Measurements from ENCODE around the gene NLGN1.
A peak's percentile ranks its signal among the peaks of the same experiment; 100 is the strongest.

NLGN1 gene

DNA sequence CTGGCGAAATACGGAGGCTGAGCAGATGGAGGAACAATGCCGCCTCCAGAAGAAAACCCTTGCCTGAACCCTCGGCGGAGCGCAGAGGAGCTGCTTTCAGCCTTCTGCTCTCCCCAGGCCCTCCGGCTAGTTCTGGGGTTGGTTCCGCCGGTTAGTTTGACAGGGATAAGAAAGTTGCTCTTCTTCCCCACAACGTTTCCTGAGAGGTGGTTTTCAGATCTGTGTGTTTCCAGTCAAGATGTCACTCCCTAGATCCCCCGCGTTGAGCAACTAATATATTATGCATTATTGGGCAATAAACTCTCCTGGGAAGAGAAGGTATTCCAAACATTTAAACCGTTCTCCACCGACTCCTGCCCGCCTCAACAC, 551 bp downstream of the NLGN1 start:
- Histone ChIP-seq H3K27ac (ENCODE audit: low read depth, low read length) (peak overlapping the region; percentile 36), H3K9me3 (ENCODE audit: control insufficient read depth, insufficient read depth, low read length) (no peaks in the 10 kb centered on the region), H3K27me3 (ENCODE audit: control insufficient read depth, insufficient read depth, low read length) (peaks cover 35% of the 10 kb centered on the region), H3K4me3 (ENCODE audit: low read depth, low read length) (peak overlapping the region; percentile 83), H3K4me1 (ENCODE audit: control insufficient read depth, insufficient read depth, low read length) (peaks cover 22% of the 10 kb centered on the region; the same call in 1 of the 2 replicates), H3K9ac (ENCODE audit: low read depth, low read length) (peak overlapping the region; percentile 44; the same call in 1 of the 2 replicates), H3K36me3 (ENCODE audit: control insufficient read depth, insufficient read depth, low read length) (no peaks in the 10 kb centered on the region)

DNA sequence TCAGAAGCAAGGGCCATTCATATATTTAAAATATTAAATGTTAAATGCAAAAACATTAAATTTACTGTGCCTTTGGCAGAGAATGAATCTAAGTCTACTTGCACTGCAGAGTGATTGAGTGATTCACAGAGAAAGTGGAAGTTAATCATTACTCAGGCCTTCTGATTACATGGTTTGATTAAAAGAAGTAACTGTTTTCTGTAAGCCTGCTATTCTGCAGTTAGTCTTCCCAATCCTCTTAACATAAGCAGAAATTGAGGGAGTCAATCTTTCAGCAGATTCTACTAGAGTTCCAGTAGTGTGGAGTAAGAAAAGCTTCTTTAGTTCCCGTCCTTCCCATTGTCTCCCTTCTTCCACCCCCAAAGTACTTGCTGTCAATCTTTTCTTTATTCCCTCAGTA, 1.5 kb downstream of the NLGN1 start:
- H3K27ac ChIP-seq (ENCODE audit: low read depth, low read length) = peak overlapping the region; percentile 11
- no peak overlapping the region for H3K9ac ChIP-seq (ENCODE audit: low read depth, low read length)
- peaks cover 22% of the 10 kb centered on the region; the same call in 1 of the 2 replicates for H3K4me1 ChIP-seq (ENCODE audit: control insufficient read depth, insufficient read depth, low read length)
- H3K36me3 ChIP-seq (ENCODE audit: control insufficient read depth, insufficient read depth, low read length) = no peaks in the 10 kb centered on the region
- H3K27me3 ChIP-seq (ENCODE audit: control insufficient read depth, insufficient read depth, low read length) = peaks cover 29% of the 10 kb centered on the region
- H3K4me3 ChIP-seq (ENCODE audit: low read depth, low read length) = no peak overlapping the region; the same call in 1 of the 2 replicates
- H3K9me3 ChIP-seq (ENCODE audit: control insufficient read depth, insufficient read depth, low read length) = no peaks in the 10 kb centered on the region

DNA sequence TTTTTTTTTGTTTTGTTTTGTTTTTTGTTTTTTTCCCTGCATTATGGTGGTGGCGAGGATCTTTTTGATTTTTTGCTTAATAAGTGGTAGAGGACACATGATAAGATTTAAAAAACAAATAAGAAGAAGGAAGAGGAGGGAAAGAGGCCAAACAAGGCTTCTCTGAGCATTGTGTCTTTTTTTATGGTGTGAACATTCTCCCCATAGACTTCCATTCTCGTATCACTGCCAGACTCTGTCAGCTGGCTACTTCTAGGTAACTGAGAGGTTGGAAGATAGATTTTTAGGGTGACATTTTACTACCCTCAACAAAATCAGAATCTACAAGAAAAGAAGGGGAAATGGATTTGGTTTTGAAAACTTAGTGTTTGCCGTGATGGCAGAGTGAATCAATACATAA, 3.8 kb downstream of the NLGN1 start:
- Histone ChIP-seq H3K27ac (ENCODE audit: low read depth, low read length) (no peak overlapping the region), H3K4me3 (ENCODE audit: low read depth, low read length) (no peak overlapping the region), H3K36me3 (ENCODE audit: control insufficient read depth, insufficient read depth, low read length) (no peaks in the 10 kb centered on the region), H3K9me3 (ENCODE audit: control insufficient read depth, insufficient read depth, low read length) (no peaks in the 10 kb centered on the region), H3K27me3 (ENCODE audit: control insufficient read depth, insufficient read depth, low read length) (peaks cover 19% of the 10 kb centered on the region), H3K4me1 (ENCODE audit: control insufficient read depth, insufficient read depth, low read length) (peaks cover 13% of the 10 kb centered on the region; the same call in 1 of the 2 replicates), H3K9ac (ENCODE audit: low read depth, low read length) (no peak overlapping the region)

DNA sequence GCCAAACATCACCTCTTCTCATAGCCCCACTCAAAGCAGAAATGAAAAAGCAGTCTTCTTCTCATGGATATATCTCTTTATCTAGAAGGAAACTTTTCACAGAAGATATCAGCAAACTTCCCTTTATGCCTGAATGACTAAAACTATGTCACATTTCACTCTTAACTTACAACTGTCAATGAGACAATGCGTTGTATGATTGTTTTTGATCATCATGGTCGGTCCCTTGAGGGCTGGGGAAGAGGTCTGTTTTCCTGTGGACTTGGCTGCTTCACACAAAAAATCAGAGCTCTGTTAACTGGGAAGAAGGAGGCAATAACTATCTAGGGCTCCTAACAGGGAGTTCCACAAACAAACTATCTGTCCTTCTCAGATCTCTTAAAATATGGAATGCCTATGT, 5.1 kb downstream of the NLGN1 start:
- Histone ChIP-seq H3K36me3 (ENCODE audit: control insufficient read depth, insufficient read depth, low read length) (no peaks in the 10 kb centered on the region), H3K27ac (ENCODE audit: low read depth, low read length) (no peak overlapping the region), H3K27me3 (ENCODE audit: control insufficient read depth, insufficient read depth, low read length) (peaks cover 9% of the 10 kb centered on the region; the same call in 1 of the 2 replicates), H3K9me3 (ENCODE audit: control insufficient read depth, insufficient read depth, low read length) (no peaks in the 10 kb centered on the region), H3K4me3 (ENCODE audit: low read depth, low read length) (no peak overlapping the region), H3K9ac (ENCODE audit: low read depth, low read length) (no peak overlapping the region), H3K4me1 (ENCODE audit: control insufficient read depth, insufficient read depth, low read length) (peaks cover 13% of the 10 kb centered on the region; the same call in 1 of the 2 replicates)

DNA sequence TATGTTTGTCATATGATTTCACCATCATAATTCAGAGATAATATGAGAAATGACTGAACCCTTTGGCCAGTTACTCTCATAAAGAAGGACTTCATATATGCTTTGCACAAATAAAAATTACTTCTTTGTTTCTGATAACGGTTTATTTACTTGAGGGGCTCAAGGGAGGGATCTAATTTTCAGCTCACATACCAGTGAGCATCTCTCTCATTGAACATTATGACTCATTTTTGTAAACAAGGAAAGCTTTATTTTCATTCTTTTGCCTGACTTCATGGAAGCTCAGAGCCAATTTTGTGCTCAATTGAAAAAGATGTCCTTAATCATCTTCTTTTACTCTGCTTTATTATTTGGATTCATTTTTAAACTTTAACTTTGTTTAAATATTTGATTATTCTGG, 5.8 kb downstream of the NLGN1 start:
- H3K9me3 ChIP-seq (ENCODE audit: control insufficient read depth, insufficient read depth, low read length) = no peaks in the 10 kb centered on the region
- no peaks in the 10 kb centered on the region for H3K36me3 ChIP-seq (ENCODE audit: control insufficient read depth, insufficient read depth, low read length)
- H3K27me3 ChIP-seq (ENCODE audit: control insufficient read depth, insufficient read depth, low read length) = peaks cover 8% of the 10 kb centered on the region; the same call in 1 of the 2 replicates
- H3K4me1 ChIP-seq (ENCODE audit: control insufficient read depth, insufficient read depth, low read length) = peaks cover 11% of the 10 kb centered on the region; the same call in 1 of the 2 replicates
- H3K4me3 ChIP-seq (ENCODE audit: low read depth, low read length) = no peak overlapping the region
- no peak overlapping the region for H3K27ac ChIP-seq (ENCODE audit: low read depth, low read length)
- H3K9ac ChIP-seq (ENCODE audit: low read depth, low read length) = no peak overlapping the region

DNA sequence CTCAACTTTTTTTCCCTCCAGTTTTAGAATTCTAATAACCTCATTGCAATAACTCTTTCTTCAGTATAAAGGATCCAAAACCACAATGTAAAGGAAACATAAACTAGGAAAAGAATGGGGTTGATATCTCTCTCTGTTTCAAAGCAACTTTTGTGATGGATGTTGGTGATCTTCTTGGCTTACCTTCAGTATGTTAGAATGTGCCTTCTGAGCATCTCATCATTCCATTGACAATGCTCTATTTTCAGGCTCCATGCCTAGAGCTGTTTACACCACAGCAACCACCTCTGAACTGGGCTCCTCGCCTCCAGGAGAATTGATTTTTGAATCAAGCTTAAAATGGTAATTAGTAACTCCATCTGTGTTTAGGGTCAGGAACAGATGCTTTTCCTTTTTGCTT, 6.6 kb downstream of the NLGN1 start:
- Histone ChIP-seq H3K27ac (ENCODE audit: low read depth, low read length) (no peak overlapping the region), H3K27me3 (ENCODE audit: control insufficient read depth, insufficient read depth, low read length) (0 out of 2 replicates have a peak, but pooled peaks cover under 1% of the 10 kb centered on the region), H3K36me3 (ENCODE audit: control insufficient read depth, insufficient read depth, low read length) (no peaks in the 10 kb centered on the region), H3K4me3 (ENCODE audit: low read depth, low read length) (no peak overlapping the region), H3K9ac (ENCODE audit: low read depth, low read length) (no peak overlapping the region), H3K9me3 (ENCODE audit: control insufficient read depth, insufficient read depth, low read length) (no peaks in the 10 kb centered on the region), H3K4me1 (ENCODE audit: control insufficient read depth, insufficient read depth, low read length) (peaks cover 3% of the 10 kb centered on the region; the same call in 1 of the 2 replicates)

DNA sequence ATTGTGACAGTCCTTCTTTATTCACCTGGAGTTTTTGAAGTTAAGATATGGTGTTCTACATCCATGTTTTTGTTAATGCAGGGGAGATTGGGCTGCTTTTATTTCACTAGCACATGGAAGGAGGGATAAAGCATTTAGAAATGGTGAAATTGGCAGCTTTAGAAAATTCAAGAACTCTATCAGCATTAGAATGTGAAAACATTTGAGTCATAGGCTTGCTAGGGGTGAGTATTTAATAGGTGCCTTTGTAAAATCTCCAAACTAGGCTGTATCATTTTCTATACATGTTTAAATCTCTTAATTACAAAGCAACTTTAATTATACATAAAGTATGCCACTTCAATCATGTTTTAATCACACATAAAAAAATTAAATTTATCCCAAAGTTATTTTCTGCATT, 12.9 kb downstream of the NLGN1 start:
- Histone ChIP-seq H3K27me3 (ENCODE audit: control insufficient read depth, insufficient read depth, low read length) (no peaks in the 10 kb centered on the region), H3K27ac (ENCODE audit: low read depth, low read length) (peak overlapping the region; percentile 33), H3K4me3 (ENCODE audit: low read depth, low read length) (no peak overlapping the region), H3K9me3 (ENCODE audit: control insufficient read depth, insufficient read depth, low read length) (no peaks in the 10 kb centered on the region), H3K9ac (ENCODE audit: low read depth, low read length) (no peak overlapping the region), H3K36me3 (ENCODE audit: control insufficient read depth, insufficient read depth, low read length) (no peaks in the 10 kb centered on the region), H3K4me1 (ENCODE audit: control insufficient read depth, insufficient read depth, low read length) (peaks cover 24% of the 10 kb centered on the region)

DNA sequence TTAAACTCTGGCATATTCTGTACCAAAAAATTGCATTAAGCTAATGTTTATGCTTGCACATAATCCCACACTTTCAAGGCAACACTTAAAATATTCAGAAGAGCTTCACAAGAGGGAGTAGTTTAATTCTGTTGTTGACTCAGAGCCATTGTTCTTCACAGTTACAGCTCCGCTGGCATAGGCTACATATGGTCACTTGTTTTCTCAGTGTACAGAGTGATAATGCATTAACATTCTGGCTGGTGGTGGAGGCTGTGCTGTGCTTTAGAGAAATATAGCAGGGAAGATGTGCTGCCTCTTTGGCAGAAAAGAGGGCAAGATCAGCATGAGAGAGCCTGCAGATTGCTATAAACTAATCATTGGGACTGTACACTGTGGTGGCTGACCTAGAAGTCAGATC, 13.3 kb downstream of the NLGN1 start:
- Histone ChIP-seq H3K27ac (ENCODE audit: low read depth, low read length) (peak overlapping the region; percentile 33), H3K4me1 (ENCODE audit: control insufficient read depth, insufficient read depth, low read length) (peaks cover 24% of the 10 kb centered on the region)

DNA sequence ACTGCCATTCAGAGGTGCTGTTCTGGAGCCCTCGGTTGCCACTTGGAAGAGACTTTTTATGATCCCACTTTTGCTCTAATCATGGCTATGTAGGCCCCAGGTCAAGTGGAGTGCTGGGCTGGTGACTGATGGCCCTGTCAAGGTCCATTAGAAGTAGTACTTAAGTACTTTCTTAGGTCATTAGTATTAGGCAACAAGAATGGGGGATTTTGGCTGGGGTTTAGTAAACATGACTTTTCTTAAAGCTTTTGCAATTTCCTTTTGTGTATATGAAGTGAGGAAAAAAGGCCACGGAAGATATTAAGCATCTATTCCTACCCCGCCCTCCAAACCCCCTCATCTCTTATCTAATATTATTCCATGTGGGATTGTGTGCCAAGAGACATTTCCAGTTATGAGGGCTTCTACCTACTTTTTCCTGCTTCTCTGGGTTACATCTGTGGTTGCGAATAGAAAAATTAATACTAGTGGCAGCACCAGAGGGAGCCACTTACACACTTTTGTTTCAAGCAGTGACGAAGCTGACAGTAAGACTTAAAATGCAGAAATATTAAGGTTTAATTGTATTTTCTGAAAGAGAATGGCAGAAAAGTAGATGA, 13.9 kb downstream of the NLGN1 start:
- H3K36me3 ChIP-seq (ENCODE audit: control insufficient read depth, insufficient read depth, low read length) = no peaks in the 10 kb centered on the region
- H3K4me3 ChIP-seq (ENCODE audit: low read depth, low read length) = no peak overlapping the region
- no peaks in the 10 kb centered on the region for H3K9me3 ChIP-seq (ENCODE audit: control insufficient read depth, insufficient read depth, low read length)
- peaks cover 24% of the 10 kb centered on the region for H3K4me1 ChIP-seq (ENCODE audit: control insufficient read depth, insufficient read depth, low read length)
- no peak overlapping the region for H3K9ac ChIP-seq (ENCODE audit: low read depth, low read length)
- H3K27me3 ChIP-seq (ENCODE audit: control insufficient read depth, insufficient read depth, low read length) = no peaks in the 10 kb centered on the region
- H3K27ac ChIP-seq (ENCODE audit: low read depth, low read length) = peak overlapping the region; percentile 33

More for the DNA sequence above, 13.3 kb downstream of the NLGN1 start:
- Histone ChIP-seq H3K27me3 (ENCODE audit: control insufficient read depth, insufficient read depth, low read length) (no peaks in the 10 kb centered on the region), H3K4me3 (ENCODE audit: low read depth, low read length) (no peak overlapping the region), H3K36me3 (ENCODE audit: control insufficient read depth, insufficient read depth, low read length) (no peaks in the 10 kb centered on the region), H3K9ac (ENCODE audit: low read depth, low read length) (no peak overlapping the region), H3K9me3 (ENCODE audit: control insufficient read depth, insufficient read depth, low read length) (no peaks in the 10 kb centered on the region)

DNA sequence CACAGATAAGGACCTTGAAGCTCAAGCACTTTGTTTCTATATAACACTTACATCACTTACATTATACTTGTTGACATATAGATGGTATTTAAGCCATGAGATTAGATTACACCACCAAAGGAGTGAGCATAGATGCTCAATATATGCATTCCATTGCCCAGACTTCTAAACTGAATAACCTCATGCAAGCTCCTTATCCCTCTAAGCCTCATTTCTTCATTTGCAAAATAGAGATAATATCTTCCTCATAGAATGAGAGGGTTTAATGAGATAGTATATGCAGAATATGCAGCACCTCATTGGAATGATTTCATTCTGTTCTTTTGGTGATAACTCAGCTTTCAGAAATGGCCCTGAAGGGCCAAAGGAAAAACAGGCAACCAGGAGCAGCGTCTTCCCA, 18.5 kb downstream of the NLGN1 start:
- Histone ChIP-seq H3K9ac (ENCODE audit: low read depth, low read length) (no peak overlapping the region), H3K9me3 (ENCODE audit: control insufficient read depth, insufficient read depth, low read length) (peaks cover 4% of the 10 kb centered on the region; the same call in 1 of the 2 replicates), H3K27me3 (ENCODE audit: control insufficient read depth, insufficient read depth, low read length) (no peaks in the 10 kb centered on the region), H3K4me1 (ENCODE audit: control insufficient read depth, insufficient read depth, low read length) (peaks cover 14% of the 10 kb centered on the region), H3K36me3 (ENCODE audit: control insufficient read depth, insufficient read depth, low read length) (no peaks in the 10 kb centered on the region), H3K4me3 (ENCODE audit: low read depth, low read length) (no peak overlapping the region), H3K27ac (ENCODE audit: low read depth, low read length) (no peak overlapping the region)

DNA sequence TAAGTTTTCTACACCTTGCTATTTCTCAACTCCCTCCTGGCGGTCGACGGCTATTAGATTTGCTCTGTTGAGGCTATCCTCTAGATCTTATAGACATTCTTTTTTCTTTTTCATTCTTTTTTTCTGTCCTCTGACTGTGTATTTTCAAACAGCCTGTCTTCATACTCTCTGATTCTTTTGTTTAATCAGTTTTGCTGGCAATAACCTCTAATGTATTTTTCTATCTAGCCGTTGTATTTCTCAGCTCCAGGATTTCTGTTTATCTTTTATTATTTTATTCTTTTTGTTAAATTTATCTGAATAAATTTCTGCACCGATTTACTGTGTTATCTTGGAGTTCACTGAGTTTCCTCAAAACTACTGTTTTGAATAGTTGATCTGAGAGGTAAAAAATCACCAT, 31.5 kb downstream of the NLGN1 start:
- Histone ChIP-seq H3K4me3 (ENCODE audit: low read depth, low read length) (no peak overlapping the region), H3K27me3 (ENCODE audit: control insufficient read depth, insufficient read depth, low read length) (no peaks in the 10 kb centered on the region), H3K9ac (ENCODE audit: low read depth, low read length) (no peak overlapping the region), H3K9me3 (ENCODE audit: control insufficient read depth, insufficient read depth, low read length) (no peaks in the 10 kb centered on the region), H3K36me3 (ENCODE audit: control insufficient read depth, insufficient read depth, low read length) (no peaks in the 10 kb centered on the region), H3K4me1 (ENCODE audit: control insufficient read depth, insufficient read depth, low read length) (no peaks in the 10 kb centered on the region), H3K27ac (ENCODE audit: low read depth, low read length) (no peak overlapping the region)
